ENCODE measurements around the gene ZC3H4.

The ZC3H4 gene

GRCh38 chr19:47132194-47132852 lies 18.7 kb upstream of the ZC3H4 start:
- DNase-seq = no peak

- DNase-seq = peak; percentile 95
These were observed 17.1 kb upstream of the ZC3H4 start, which contains the start of gene SAE1 for GRCh38 chr19:47130589-47131227. SAE1 (plus strand) TSS chr19:47130835; CDS start chr19:47130931, 96 bp downstream.

- DNase-seq = no peak
These were observed 16.6 kb upstream of the ZC3H4 start for GRCh38 chr19:47130120-47130588.

GRCh38 chr19:47129579-47129978 lies 16.0 kb upstream of the ZC3H4 start:
- no peak for DNase-seq

GRCh38 chr19:47125669-47125938 lies 12.0 kb upstream of the ZC3H4 start:
- DNase-seq = no peak

GRCh38 chr19:47124937-47125668 lies 11.5 kb upstream of the ZC3H4 start:
- DNase-seq = peak; percentile 51

- no peak for DNase-seq
These were observed 9.8 kb upstream of the ZC3H4 start for GRCh38 chr19:47123406-47123805.

- DNase-seq = no peak
These were observed 9.1 kb upstream of the ZC3H4 start for GRCh38 chr19:47122359-47123335.

- no peak for DNase-seq
These were observed 7.0 kb upstream of the ZC3H4 start for GRCh38 chr19:47120470-47121067.

- no peak for DNase-seq
These were observed 475 bp upstream of the ZC3H4 start for GRCh38 chr19:47113850-47114651.

GRCh38 chr19:47112166-47112996 lies 1.2 kb downstream of the ZC3H4 start:
- peak; percentile 70 for DNase-seq

- no peak for DNase-seq
These were observed 1.9 kb downstream of the ZC3H4 start for GRCh38 chr19:47111682-47112165.

- no peak for DNase-seq
These were observed 2.5 kb downstream of the ZC3H4 start for GRCh38 chr19:47111006-47111621.

GRCh38 chr19:47110521-47111005 lies 3.0 kb downstream of the ZC3H4 start:
- DNase-seq = no peak

- DNase-seq = no peak
These were observed 3.8 kb downstream of the ZC3H4 start for GRCh38 chr19:47109541-47110375.

GRCh38 chr19:47109177-47109540 lies 4.4 kb downstream of the ZC3H4 start:
- no peak for DNase-seq

- peak; percentile 36 for DNase-seq
These were observed 5.4 kb downstream of the ZC3H4 start for GRCh38 chr19:47107953-47108746.

Data from NCI-H2107 (cell line).